Caco-2 (cell line): ENCODE results near the gene ADAMTSL1. TPM values are rescaled to one million over a fixed set of nuclear protein-coding genes. Genes with fewer than 3 reads are reported as not detected.

Experiments used
- BruUV-seq: library from RNA; stranded (reverse); fragments of 400-500 nt; replicated peaks from 2 replicates; lab custom pipeline; 2021; lab: Mats Ljungman, UMichigan
- CTCF ChIA-PET: fragments of 300-600 bp; sonication (Branson Sonifier 250); formaldehyde crosslinking; loops from one replicate; lab custom pipeline; 2022; ENCODE audit warnings: antibody characterized with exemption; lab: Charles Lee
- POLR2A ChIA-PET: fragments of 300-600 bp; sonication (Branson Sonifier 250); formaldehyde crosslinking; loops from one replicate; lab custom pipeline; 2022; ENCODE audit warnings: antibody characterized with exemption; lab: Charles Lee
- DNase-seq, 2 experiments: peaks; one replicate each; pipeline versions ENCODE4 v3.0.0 to v3.0.0-alpha.2; 2020 to 2022
- H3K27me3 ChIP-seq: replicated peaks from 2 replicates; pipeline ENCODE4 v1.6.0; 2011; ENCODE audit warnings: low read length; ENCODE audit not compliant: control insufficient read depth, insufficient read depth
- H3K36me3 ChIP-seq: 2 replicates; pipeline ENCODE4 v1.5.1; 2011; ENCODE audit warnings: low read length; ENCODE audit not compliant: control insufficient read depth, insufficient read depth
- H3K4me1 ChIP-seq: fragments of 250-450 bp; sonication (Bioruptor Pico); 2 replicates; pipeline ENCODE4 v1.5.1; 2020; ENCODE audit warnings: mild to moderate bottlenecking
- H3K4me3 ChIP-seq: 2 replicates; pipeline ENCODE4 v1.5.1; 2011; ENCODE audit warnings: low read depth, mild to moderate bottlenecking, control low read depth, low read length
- H3K9me3 ChIP-seq: fragments of 250-450 bp; sonication (Bioruptor Pico); 2 replicates; pipeline ENCODE4 v1.5.1; 2020; ENCODE audit warnings: mild to moderate bottlenecking, moderate library complexity
- H3K27ac Mint-ChIP-seq: one replicate; pipeline ENCODE4 v1.8.0; 2022; ENCODE audit warnings: mixed read lengths; ENCODE audit not compliant: unreplicated experiment
- H3K27me3 Mint-ChIP-seq: one replicate; pipeline ENCODE4 v1.8.0; 2022; ENCODE audit warnings: mixed read lengths; ENCODE audit not compliant: insufficient read depth, unreplicated experiment
- H3K36me3 Mint-ChIP-seq: one replicate; pipeline ENCODE4 v1.8.0; 2022; ENCODE audit warnings: mild to moderate bottlenecking, mixed read lengths; ENCODE audit not compliant: insufficient read depth, unreplicated experiment
- H3K4me1 Mint-ChIP-seq: one replicate; pipeline ENCODE4 v1.8.0; 2022; ENCODE audit warnings: low read depth, mixed read lengths; ENCODE audit not compliant: unreplicated experiment
- H3K4me3 Mint-ChIP-seq: one replicate; pipeline ENCODE4 v1.8.0; 2022; ENCODE audit warnings: mild to moderate bottlenecking, moderate library complexity, mixed read lengths; ENCODE audit not compliant: unreplicated experiment
- H3K9me3 Mint-ChIP-seq: one replicate; pipeline ENCODE4 v1.8.0; 2022; ENCODE audit warnings: mixed read lengths; ENCODE audit not compliant: unreplicated experiment
- intact Hi-C: fragments of 100-400 bp; cut with micrococcal nuclease; formaldehyde crosslinking; loops from one replicate; pipeline ENCODE4 v1.10.0; 2022; ENCODE audit not compliant: unreplicated experiment
- total RNA-seq: library from RNA; stranded (reverse); gene quantifications from 2 replicates; pipeline ENCODE4 v1.2.3, GENCODE V29; 2022
- TF ChIP-seq, protein P1 (sequence below), 2 experiments: fragments of 200-600 bp in 1 of 2; IDR thresholded peaks; 1 replicate in 1 of 2; 2 replicates in 1 of 2; pipeline versions ENCODE4 v1.5.1 to v1.8.0; 2011 to 2022; ENCODE audit warnings: antibody characterized with exemption in 1 of 2, control low read depth in 1 of 2, inconsistent platforms in 1 of 2, low read depth in 1 of 2, low read length in 1 of 2, mild to moderate bottlenecking in 1 of 2, moderate library complexity in 1 of 2; ENCODE audit not compliant: insufficient read depth in 1 of 2, severe bottlenecking in 1 of 2, unreplicated experiment in 1 of 2

The ADAMTSL1 gene
- total RNA-seq, 1 experiment from 2014 or later = not detected

DNA sequence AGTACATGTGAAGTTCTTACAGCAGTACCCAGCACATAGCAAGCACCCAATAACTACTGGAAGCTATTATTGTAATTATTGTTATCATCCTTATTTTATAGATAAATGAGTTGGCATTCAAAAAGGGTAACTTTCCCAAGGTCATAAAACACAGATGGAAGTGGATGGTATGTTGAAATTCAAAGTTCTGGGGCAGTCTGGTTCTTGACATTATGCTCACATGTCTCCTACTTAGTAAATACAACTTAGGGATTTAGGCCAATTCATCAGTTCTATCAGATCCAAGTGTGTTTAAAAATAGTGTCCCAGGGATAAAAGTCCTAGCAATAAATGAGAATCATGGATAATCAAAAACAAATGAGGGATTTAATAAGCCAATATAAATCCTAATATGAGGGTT lies 265.2 kb downstream of the ADAMTSL1 start:
- no peaks in the 10 kb centered on the region for H3K4me1 ChIP-seq
- no peak for DNase-seq
- Mint-ChIP-seq H3K27ac (no peak overlapping the region), H3K36me3 (no peaks in the 10 kb centered on the region), H3K9me3 (no peaks in the 10 kb centered on the region), H3K4me3 (no peak overlapping the region), H3K27me3 (peaks cover 9% of the 10 kb centered on the region), H3K4me1 (no peaks in the 10 kb centered on the region)
- POLR2A ChIA-PET = no interaction called here
- H3K36me3 ChIP-seq = no peaks in the 10 kb centered on the region
- BruUV-seq = no TSS peak
- no peaks in the 10 kb centered on the region for H3K9me3 ChIP-seq
- intact Hi-C loops = no loop called here
- TF ChIP-seq, protein P1, sequence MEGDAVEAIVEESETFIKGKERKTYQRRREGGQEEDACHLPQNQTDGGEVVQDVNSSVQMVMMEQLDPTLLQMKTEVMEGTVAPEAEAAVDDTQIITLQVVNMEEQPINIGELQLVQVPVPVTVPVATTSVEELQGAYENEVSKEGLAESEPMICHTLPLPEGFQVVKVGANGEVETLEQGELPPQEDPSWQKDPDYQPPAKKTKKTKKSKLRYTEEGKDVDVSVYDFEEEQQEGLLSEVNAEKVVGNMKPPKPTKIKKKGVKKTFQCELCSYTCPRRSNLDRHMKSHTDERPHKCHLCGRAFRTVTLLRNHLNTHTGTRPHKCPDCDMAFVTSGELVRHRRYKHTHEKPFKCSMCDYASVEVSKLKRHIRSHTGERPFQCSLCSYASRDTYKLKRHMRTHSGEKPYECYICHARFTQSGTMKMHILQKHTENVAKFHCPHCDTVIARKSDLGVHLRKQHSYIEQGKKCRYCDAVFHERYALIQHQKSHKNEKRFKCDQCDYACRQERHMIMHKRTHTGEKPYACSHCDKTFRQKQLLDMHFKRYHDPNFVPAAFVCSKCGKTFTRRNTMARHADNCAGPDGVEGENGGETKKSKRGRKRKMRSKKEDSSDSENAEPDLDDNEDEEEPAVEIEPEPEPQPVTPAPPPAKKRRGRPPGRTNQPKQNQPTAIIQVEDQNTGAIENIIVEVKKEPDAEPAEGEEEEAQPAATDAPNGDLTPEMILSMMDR (IDR thresholded peaks at IDR 0.05; ENCODE audit: insufficient read depth in 1 of 2, low read depth in 1 of 2, low read length in 1 of 2, severe bottlenecking in 1 of 2, unreplicated experiment in 1 of 2) = no peak
- H3K4me3 ChIP-seq = no peak overlapping the region
- CTCF ChIA-PET = no interaction called here
- H3K27me3 ChIP-seq = no peaks in the 10 kb centered on the region

DNA sequence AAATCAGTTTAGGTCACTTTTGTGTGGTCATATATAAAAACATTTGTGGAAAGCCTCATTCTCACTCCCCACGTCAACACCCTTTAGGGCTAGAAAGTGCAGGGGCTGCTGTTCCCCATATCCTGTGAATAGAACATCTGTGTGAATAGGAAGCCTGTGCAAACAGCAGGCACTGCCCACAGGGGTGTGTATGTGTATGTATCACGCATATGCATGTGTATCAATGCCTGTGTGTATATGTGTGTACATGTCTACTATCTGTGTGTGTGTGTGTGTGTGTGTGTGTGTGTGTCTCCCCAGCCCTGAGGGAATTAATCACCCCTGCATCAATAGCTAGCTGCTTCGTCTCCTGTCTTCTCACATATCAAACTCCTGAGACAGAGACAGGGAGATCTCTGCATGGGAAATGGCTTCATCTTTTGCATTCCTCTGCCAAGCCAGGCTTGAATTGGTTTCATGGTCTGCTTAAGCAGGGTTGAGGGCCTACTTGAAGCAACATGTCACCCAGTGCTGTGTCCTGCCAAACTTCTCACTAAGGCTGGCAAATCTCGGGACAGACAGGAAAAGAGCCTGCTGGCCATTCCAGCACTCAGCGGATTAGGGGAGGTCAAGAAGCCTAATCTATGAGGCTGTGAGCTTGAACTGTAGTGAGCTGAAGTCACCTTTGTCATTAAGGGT lies 265.8 kb downstream of the ADAMTSL1 start:
- no peaks in the 10 kb centered on the region for H3K36me3 Mint-ChIP-seq
- no peaks in the 10 kb centered on the region for H3K36me3 ChIP-seq
- no peak overlapping the region for H3K4me3 ChIP-seq
- BruUV-seq = no TSS peak
- H3K4me3 Mint-ChIP-seq = no peak overlapping the region
- no peaks in the 10 kb centered on the region for H3K9me3 ChIP-seq
- H3K27me3 ChIP-seq = no peaks in the 10 kb centered on the region
- H3K9me3 Mint-ChIP-seq = no peaks in the 10 kb centered on the region
- DNase-seq = no peak
- ChIA-PET POLR2A (no interaction called here), CTCF (interaction anchor here (0.7 kb wide), 1 partner anchor 282 kb away, joined by 3 read pairs; no protein-coding TSS in a partner anchor)
- H3K27ac Mint-ChIP-seq = no peak overlapping the region
- TF ChIP-seq, protein P1 (IDR thresholded peaks at IDR 0.05; ENCODE audit: insufficient read depth in 1 of 2, low read depth in 1 of 2, low read length in 1 of 2, severe bottlenecking in 1 of 2, unreplicated experiment in 1 of 2) = no peak
- peaks cover 9% of the 10 kb centered on the region for H3K27me3 Mint-ChIP-seq
- H3K4me1 Mint-ChIP-seq = no peaks in the 10 kb centered on the region
- intact Hi-C loops = no loop called here
- H3K4me1 ChIP-seq = no peaks in the 10 kb centered on the region

DNA sequence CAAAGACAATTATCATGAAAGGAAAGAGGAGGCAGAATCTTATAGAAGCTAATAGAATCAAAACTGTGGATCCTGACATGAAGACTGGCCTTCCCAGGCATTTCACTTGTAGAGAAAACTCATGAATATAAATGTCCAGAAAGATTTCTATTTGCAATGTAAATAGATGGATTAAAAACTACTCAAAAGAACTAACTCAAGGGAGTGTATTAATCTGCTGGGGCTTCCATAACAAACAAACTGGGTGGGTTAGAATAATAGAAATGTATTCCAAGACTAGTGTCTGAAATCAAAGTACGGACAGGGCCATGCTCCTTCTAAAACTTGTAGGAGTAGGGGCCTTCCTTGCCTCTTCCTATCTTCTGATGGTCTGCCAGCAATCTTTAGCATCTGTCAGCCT lies 267.4 kb downstream of the ADAMTSL1 start:
- CTCF ChIA-PET = no interaction called here
- BruUV-seq = no TSS peak
- Histone ChIP-seq H3K36me3 (no peaks in the 10 kb centered on the region), H3K9me3 (no peaks in the 10 kb centered on the region), H3K4me1 (no peaks in the 10 kb centered on the region), H3K27me3 (no peaks in the 10 kb centered on the region), H3K4me3 (no peak overlapping the region)
- no peaks in the 10 kb centered on the region for H3K36me3 Mint-ChIP-seq
- no peaks in the 10 kb centered on the region for H3K9me3 Mint-ChIP-seq
- H3K27ac Mint-ChIP-seq = no peak overlapping the region
- TF ChIP-seq, protein P1 (IDR thresholded peaks at IDR 0.05; ENCODE audit: insufficient read depth in 1 of 2, low read depth in 1 of 2, low read length in 1 of 2, severe bottlenecking in 1 of 2, unreplicated experiment in 1 of 2) = no peak
- H3K4me3 Mint-ChIP-seq = no peak overlapping the region
- POLR2A ChIA-PET = no interaction called here
- DNase-seq = no peak
- peaks cover 9% of the 10 kb centered on the region for H3K27me3 Mint-ChIP-seq
- intact Hi-C loops = no loop called here
- no peaks in the 10 kb centered on the region for H3K4me1 Mint-ChIP-seq
